WTC11 (cell line): ENCODE results near the gene MC3R.

Experiments
- ATF1 ChIP-seq: sonication (generic); formaldehyde crosslinking; IDR thresholded peaks from 2 replicates; pipeline ENCODE4 v1.8.1; 2023; ENCODE audit warnings: mild to moderate bottlenecking, moderate library complexity, missing genetic modification reagents
- ATF2 ChIP-seq: sonication (generic); formaldehyde crosslinking; IDR thresholded peaks from 2 replicates; pipeline ENCODE4 v1.8.1; 2022; ENCODE audit warnings: low read depth, missing genetic modification reagents, borderline replicate concordance
- ATF3 ChIP-seq: sonication (generic); formaldehyde crosslinking; conservative IDR thresholded peaks from 2 replicates; pipeline ENCODE4 v1.8.1; 2022; ENCODE audit warnings: mild to moderate bottlenecking, missing genetic modification reagents
- CREB1 ChIP-seq: sonication (generic); formaldehyde crosslinking; IDR thresholded peaks from 2 replicates; pipeline ENCODE4 v1.8.0; 2023; ENCODE audit warnings: mild to moderate bottlenecking, missing genetic modification reagents
- CTCF ChIP-seq: fragments of 200-600 bp; IDR thresholded peaks from 2 replicates; pipeline ENCODE4 v1.8.0; 2022; ENCODE audit warnings: antibody characterized with exemption
- ELF4 ChIP-seq: sonication (generic); formaldehyde crosslinking; IDR thresholded peaks from 2 replicates; pipeline ENCODE4 v1.8.1; 2022; ENCODE audit warnings: low read depth, mild to moderate bottlenecking, moderate library complexity, missing genetic modification reagents
- ESRRA ChIP-seq: sonication (generic); formaldehyde crosslinking; IDR thresholded peaks from 2 replicates; pipeline ENCODE4 v1.8.1; 2022; ENCODE audit warnings: mild to moderate bottlenecking, missing genetic modification reagents, borderline replicate concordance
- NFE2L1 ChIP-seq: sonication (generic); formaldehyde crosslinking; IDR thresholded peaks from 2 replicates; pipeline ENCODE4 v1.8.1; 2023; ENCODE audit warnings: missing genetic modification reagents
- SMAD3 ChIP-seq: sonication (generic); formaldehyde crosslinking; IDR thresholded peaks from 2 replicates; pipeline ENCODE4 v1.8.0; 2022; ENCODE audit warnings: missing genetic modification reagents, mild to moderate bottlenecking, borderline replicate concordance
- ZNF263 ChIP-seq: sonication (generic); formaldehyde crosslinking; IDR thresholded peaks from 2 replicates; pipeline ENCODE4 v1.8.1; 2022; ENCODE audit warnings: low read depth, mild to moderate bottlenecking, moderate library complexity, missing genetic modification reagents
- ZNF281 ChIP-seq: sonication (generic); formaldehyde crosslinking; IDR thresholded peaks from 2 replicates; pipeline ENCODE4 v1.8.0; 2023; ENCODE audit warnings: mild to moderate bottlenecking, missing genetic modification reagents
- ZNF512 ChIP-seq: sonication (generic); formaldehyde crosslinking; IDR thresholded peaks from 2 replicates; pipeline ENCODE4 v1.8.1; 2022; ENCODE audit warnings: missing genetic modification reagents, borderline replicate concordance

- TF ChIP-seq ATF2 (CRISPR knock-in tag), result no peak
- TF ChIP-seq ATF1 (CRISPR knock-in tag), result no peak
- no peak for TF ChIP-seq ESRRA (CRISPR knock-in tag)
- no peak for TF ChIP-seq CREB1 (CRISPR knock-in tag)
- no peak for TF ChIP-seq CTCF
- TF ChIP-seq ZNF512, result no peak
- no peak for TF ChIP-seq ATF3 (CRISPR knock-in tag)
- no peak for TF ChIP-seq ZNF263
- TF ChIP-seq SMAD3 (CRISPR knock-in tag), result no peak
- TF ChIP-seq ELF4 (CRISPR knock-in tag), result no peak
- no peak for TF ChIP-seq ZNF281
- TF ChIP-seq NFE2L1 (CRISPR knock-in tag), result no peak
These were observed 40.9 kb upstream of the MC3R start for GRCh38 chr20:56207656-56208055.
